ENCODE measurements around the gene MDGA2.

Gene MDGA2

GRCh38 chr14:47619392-47619791 lies 56.0 kb downstream of the MDGA2 start:
- no peak for DNase-seq

DNA sequence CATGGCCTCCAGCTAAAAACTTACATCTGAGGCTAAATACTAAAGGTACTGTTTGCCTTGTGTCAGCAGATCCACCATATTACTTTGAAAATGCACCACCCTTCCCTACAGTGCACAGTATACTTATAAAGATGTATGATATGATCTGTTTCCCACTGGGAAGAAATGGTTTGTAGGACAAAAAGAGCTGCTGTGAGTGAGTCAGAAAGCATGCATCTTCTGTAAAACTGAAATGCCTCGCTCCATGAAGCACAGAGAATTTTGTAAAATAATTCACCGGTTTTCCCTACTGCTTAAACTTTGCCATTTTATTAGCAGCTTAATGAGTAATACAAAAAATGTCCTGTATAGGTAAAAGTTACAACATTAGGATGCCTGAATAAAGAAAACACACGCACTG lies 68.8 kb downstream of the MDGA2 start:
- DNase-seq, result no peak

- DNase-seq, result no peak
Observed at GRCh38 chr14:47596860-47597259, 78.5 kb downstream of the MDGA2 start.

- no peak for DNase-seq
Observed at GRCh38 chr14:47596232-47596631, 79.2 kb downstream of the MDGA2 start.

DNA sequence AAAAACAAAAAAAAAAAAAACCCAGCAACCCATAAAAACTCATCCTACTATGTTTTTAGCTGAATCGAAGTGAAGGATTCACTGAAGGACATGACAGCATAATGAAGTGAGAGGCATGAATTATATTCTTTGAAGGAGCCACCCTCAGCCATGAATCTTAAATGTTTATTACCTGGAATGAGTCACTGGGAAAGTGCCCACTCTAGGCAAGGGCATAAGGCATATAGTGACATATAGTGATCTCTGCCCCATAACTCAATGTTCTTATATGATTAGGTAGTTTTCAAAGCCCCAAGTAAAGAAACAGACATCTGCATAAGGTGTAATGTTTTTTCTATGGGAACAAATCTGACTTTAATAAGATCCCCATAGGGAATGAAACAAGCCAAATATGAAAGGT lies 79.9 kb downstream of the MDGA2 start:
- no peak for DNase-seq

- DNase-seq, result no peak
Observed at GRCh38 chr14:47590767-47591495, 84.5 kb downstream of the MDGA2 start.

DNA sequence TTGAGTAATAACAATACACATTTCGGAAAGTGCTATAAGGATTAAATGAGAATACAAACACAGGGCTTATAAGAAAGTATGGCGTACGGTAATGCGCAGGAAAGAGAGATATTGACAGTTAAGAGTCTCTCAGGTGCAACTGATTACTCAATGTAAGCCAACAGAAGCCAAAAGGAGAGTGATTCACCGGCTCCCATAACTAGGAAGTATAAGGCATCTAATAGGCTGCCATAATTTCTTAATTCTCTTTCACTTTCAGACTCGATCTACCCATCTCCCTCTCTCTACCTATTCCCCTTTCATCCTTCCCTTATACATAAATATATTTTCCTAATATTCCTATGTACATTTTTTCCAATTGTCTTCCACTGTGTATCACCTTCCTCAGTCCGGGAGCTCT lies 90.0 kb downstream of the MDGA2 start:
- no peak for DNase-seq

DNA sequence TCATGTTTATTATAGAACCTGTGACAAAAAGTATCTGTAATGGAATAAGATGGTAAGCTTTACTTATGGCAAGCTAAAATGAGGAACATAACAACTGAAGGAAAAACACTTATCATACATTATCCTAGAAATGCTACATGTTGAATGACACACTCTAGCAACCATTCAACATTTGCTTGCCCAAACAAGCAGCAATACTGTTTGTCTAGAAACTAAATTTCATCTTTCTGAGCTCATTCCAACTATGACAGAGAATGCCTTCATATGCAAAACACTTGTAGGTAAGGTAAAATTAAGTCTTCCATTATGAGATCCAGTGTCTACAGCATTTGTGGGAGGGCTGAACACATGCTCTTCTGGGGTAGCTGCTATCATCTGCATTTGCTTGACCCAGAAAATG lies 108.1 kb downstream of the MDGA2 start:
- DNase-seq, result no peak

DNA sequence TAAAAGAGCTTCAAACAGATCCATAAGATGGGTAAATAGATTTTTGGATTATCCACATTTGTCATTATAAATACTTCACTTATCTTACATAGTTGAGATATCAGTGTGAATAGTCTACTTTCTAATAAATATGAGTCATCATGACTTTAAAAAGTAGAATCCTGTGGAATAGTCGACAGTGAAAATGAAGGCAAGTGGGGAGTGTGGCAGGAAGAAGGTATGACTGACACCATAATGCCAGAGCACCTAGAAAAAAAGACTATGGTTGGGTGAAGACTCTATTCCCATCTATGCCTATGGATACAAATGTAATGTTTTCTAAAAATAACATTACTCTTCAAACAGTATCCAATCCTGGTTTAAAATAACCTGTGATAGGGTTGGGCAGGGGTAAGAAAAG lies 117.5 kb downstream of the MDGA2 start:
- DNase-seq, result no peak

GRCh38 chr14:47555333-47555732 lies 120.1 kb downstream of the MDGA2 start:
- DNase-seq, result no peak

- DNase-seq, result no peak
Observed at GRCh38 chr14:47549886-47550285, 125.5 kb downstream of the MDGA2 start.

DNA sequence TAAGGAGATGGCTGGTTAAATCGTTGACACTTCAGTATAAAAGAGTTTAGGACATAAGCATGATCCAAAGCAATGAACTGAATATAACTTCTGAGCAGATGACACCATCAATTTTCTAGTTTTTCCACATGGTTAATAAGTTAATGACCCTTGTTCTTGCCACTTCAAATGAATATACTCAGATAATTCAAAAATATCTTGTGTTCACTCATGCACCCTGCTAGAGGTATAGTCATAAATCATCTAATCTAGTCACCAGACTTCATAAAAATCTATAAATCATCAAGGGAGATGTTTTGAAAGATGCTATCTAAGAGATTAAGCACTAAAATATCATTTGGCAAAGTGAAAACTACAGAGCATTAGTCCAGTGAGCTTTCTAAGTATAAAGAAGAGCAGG lies 131.9 kb downstream of the MDGA2 start:
- DNase-seq, result no peak

DNA sequence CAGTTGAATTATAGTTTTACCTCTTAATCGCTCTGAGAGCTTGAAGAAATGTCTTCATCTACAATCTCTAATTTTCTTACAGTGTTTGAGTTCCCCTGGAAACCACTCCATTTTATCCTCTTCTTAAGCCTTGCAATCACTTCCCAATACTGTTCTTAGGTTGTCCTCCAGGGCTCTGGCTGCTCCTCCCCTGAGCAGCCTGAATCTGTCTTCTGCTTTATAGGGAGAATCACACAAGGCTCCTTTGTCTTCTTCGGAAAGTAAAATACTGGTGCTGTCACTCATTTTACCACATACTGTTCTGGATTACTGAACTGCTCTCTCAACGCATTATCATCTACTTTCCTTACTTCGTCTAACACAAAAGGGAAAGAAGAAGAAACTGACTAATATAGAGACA lies 133.7 kb downstream of the MDGA2 start:
- DNase-seq, result no peak

- no peak for DNase-seq
Observed at GRCh38 chr14:47539031-47539461, 136.4 kb downstream of the MDGA2 start.

DNA sequence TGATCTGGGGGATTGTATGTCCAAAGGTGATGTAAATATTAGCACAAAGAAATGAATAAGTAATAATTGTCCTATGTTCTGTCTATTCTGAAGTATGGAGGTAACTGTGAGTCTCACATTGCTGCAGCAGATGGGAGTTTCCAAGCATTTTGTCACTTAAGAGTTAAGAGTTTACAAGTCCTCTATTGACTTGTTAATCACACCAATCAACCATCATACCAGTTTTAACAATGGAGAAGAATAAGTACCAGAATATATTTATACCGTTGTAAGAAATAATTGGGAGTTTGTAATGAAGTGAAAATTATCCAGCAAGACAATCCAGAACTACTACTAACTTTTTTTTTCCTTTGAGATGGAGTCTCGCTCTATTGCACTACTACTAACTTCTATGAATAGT lies 139.1 kb downstream of the MDGA2 start:
- no peak for DNase-seq

GRCh38 chr14:47526591-47527244 lies 148.7 kb downstream of the MDGA2 start:
- no peak for DNase-seq

- DNase-seq, result no peak
Observed at GRCh38 chr14:47524524-47524923, 150.9 kb downstream of the MDGA2 start.

GRCh38 chr14:47520382-47520781 lies 155.0 kb downstream of the MDGA2 start:
- no peak for DNase-seq

DNA sequence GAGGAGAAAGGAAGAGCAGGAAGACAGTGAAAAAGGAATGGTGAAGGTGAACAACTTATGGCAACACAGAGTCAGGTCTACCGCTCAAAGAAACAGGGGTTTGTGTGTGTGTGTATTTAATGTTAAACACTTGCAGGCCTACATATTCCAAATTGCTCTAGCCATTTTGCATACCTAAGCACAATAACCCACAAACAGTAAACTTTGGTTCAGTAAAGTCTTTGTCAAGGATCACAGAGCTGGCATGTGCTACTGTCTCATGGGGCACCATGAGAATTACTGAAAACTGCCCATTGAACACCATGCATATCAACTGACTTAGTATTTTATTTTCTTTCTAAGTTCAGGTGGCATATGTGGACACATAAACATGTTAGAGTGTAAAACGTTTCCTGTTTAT lies 163.6 kb downstream of the MDGA2 start:
- DNase-seq, result no peak

GRCh38 chr14:47509957-47510356 lies 165.4 kb downstream of the MDGA2 start:
- DNase-seq, result no peak

DNA sequence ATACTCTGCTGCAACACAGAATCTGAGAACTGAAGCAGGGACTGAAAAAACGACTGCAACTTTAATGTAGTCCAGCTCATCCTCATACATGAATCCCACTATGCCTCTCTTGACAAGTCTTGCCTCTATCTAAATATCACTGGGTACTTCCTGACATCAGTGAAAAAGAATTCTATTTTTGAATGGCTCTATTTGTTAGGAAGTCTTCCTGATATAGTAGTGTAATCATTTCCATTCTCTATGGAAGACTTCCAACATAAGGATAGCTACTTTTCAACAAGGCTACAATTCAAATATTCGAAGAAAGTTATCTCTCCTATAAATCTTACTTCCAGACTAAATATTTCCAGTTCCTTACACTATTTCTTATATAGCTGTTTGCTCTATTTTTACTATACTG lies 167.5 kb downstream of the MDGA2 start:
- no peak for DNase-seq

- no peak for DNase-seq
Observed at GRCh38 chr14:47500369-47500768, 175.0 kb downstream of the MDGA2 start.

- no peak for DNase-seq
Observed at GRCh38 chr14:47490766-47491165, 184.6 kb downstream of the MDGA2 start.

DNA sequence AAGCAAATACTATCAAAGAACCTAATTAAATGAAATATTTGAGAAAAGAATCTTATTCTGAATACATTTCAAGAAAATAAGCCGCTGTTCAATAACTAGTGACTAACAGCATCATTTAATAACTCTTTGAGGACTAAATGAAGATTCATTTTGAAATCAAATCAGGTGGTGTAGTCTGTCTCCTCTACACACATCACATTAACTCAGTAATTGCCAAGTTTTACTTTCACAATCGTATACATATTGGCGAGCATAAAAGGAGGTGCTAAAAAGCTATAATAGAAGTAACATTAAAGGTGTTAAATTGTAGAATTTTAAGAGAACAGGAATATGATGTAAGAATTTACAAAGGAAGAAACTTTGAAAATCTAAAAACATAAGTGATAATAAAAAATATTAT lies 185.1 kb downstream of the MDGA2 start:
- DNase-seq, result no peak

- DNase-seq, result no peak
Observed at GRCh38 chr14:47485421-47485820, 190.0 kb downstream of the MDGA2 start.

All from stimulated activated CD4-positive, alpha-beta T cell treated with anti-CD3 and anti-CD28 coated beads, Interleukin-1b, Interleukin-23, amount 100 ng/mL, for 48 hours (primary cell).